A549 (cell line): ENCODE results near the gene RORB.

Source experiments
- EP300 ChIP-seq, 2 experiments: fragments of >200 bp; sonication (Bioruptor Twin); formaldehyde crosslinking; IDR thresholded peaks; 2 replicates in 1 of 2; 3 replicates in 1 of 2; pipeline ENCODE4 v1.6.1; 2016 to 2017
- ESRRA ChIP-seq: fragments of 150-350 bp; IDR thresholded peaks from 2 replicates; pipeline ENCODE4 v1.6.1; 2014; ENCODE audit warnings: mild to moderate bottlenecking, low read length, borderline replicate concordance
- MYC ChIP-seq: IDR thresholded peaks from 2 replicates; pipeline ENCODE4 v1.6.1; 2012; ENCODE audit warnings: mild to moderate bottlenecking, inconsistent platforms, low read length, improper control_type of control experiment, borderline replicate concordance
- NFE2L2 ChIP-seq: fragments of 150-350 bp; conservative IDR thresholded peaks from 2 replicates; pipeline ENCODE4 v1.6.1; 2014; ENCODE audit warnings: low read length
- POLR2A ChIP-seq: IDR thresholded peaks from 2 replicates; pipeline ENCODE4 v1.6.1; 2012; ENCODE audit warnings: mild to moderate bottlenecking, low read length
- REST ChIP-seq: fragments of 200-600 bp; sonication (generic); IDR thresholded peaks from 2 replicates; pipeline ENCODE4 v1.6.1; 2016; ENCODE audit warnings: antibody characterized with exemption, mild to moderate bottlenecking, moderate library complexity
- RFX5 ChIP-seq: fragments of 450-650 bp; IDR thresholded peaks from 2 replicates; pipeline ENCODE4 v1.7.1; 2014; ENCODE audit warnings: antibody characterized with exemption, mild to moderate bottlenecking, moderate library complexity
- SMC3 ChIP-seq: fragments of >200 bp; sonication (Bioruptor Twin); formaldehyde crosslinking; IDR thresholded peaks from 3 replicates; pipeline ENCODE4 v1.6.1; 2018; ENCODE audit warnings: inconsistent platforms
- TF ChIP-seq, protein P1 (sequence below): fragments of >200 bp; sonication (Bioruptor Twin); formaldehyde crosslinking; IDR thresholded peaks from 3 replicates; pipeline ENCODE4 v1.5.1; 2016

DNA sequence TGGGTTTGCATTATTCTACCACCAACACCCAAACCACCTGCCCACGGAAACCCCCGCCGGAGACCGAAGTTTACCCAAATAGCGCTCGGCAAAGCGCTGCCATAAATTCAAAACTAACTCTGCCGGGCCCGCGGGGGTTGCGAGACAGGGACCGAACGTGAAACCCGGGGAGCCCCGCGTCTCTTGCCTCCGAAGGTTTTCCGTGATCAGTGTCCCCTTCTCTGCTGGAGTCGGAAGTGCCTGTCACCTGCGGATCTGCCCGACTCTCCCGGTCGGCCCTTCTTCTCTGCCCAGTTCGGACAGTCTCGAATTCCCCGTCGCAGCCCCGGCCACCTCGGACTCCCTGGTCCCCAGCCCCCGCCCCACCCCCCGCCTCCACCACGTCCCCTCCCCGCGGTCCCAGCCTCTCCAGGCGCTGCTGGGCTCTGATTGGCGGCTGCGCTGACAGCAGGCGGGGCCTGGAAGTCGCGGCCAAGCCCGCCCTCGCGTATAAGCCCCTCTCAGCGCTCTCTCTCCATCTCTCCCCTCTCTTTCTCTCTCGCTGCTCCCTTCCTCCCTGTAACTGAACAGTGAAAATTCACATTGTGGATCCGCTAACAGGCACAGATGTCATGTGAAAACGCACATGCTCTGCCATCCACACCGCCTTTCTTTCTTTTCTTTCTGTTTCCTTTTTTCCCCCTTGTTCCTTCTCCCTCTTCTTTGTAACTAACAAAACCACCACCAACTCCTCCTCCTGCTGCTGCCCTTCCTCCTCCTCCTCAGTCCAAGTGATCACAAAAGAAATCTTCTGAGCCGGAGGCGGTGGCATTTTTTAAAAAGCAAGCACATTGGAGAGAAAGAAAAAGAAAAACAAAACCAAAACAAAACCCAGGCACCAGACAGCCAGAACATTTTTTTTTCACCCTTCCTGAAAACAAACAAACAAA, at the start of gene RORB:
- no peak for TF ChIP-seq RFX5
- TF ChIP-seq, protein P1, sequence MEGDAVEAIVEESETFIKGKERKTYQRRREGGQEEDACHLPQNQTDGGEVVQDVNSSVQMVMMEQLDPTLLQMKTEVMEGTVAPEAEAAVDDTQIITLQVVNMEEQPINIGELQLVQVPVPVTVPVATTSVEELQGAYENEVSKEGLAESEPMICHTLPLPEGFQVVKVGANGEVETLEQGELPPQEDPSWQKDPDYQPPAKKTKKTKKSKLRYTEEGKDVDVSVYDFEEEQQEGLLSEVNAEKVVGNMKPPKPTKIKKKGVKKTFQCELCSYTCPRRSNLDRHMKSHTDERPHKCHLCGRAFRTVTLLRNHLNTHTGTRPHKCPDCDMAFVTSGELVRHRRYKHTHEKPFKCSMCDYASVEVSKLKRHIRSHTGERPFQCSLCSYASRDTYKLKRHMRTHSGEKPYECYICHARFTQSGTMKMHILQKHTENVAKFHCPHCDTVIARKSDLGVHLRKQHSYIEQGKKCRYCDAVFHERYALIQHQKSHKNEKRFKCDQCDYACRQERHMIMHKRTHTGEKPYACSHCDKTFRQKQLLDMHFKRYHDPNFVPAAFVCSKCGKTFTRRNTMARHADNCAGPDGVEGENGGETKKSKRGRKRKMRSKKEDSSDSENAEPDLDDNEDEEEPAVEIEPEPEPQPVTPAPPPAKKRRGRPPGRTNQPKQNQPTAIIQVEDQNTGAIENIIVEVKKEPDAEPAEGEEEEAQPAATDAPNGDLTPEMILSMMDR = no peak
- no peak for TF ChIP-seq POLR2A
- no peak for TF ChIP-seq MYC
- TF ChIP-seq ESRRA = no peak
- TF ChIP-seq REST = no peak
- no peak for TF ChIP-seq SMC3
- TF ChIP-seq EP300 (IDR thresholded peaks at IDR 0.05) = no peak
- TF ChIP-seq NFE2L2 = no peak
